HG03159 (cell line): Measurements from ENCODE around the gene NFAT5.
"Not testable (repeated sequence)": the region's sequence is repeated elsewhere in the genome, so short reads cannot be mapped to it uniquely, and the experiment has no call there.

Experiments
- ATAC-seq: cut with Tn5 transposase; IDR thresholded peaks from one replicate; pipeline ENCODE4 v1.9.1; 2021; ENCODE audit warnings: mild to moderate bottlenecking, moderate library complexity; ENCODE audit not compliant: unreplicated experiment

Gene NFAT5, protein sequence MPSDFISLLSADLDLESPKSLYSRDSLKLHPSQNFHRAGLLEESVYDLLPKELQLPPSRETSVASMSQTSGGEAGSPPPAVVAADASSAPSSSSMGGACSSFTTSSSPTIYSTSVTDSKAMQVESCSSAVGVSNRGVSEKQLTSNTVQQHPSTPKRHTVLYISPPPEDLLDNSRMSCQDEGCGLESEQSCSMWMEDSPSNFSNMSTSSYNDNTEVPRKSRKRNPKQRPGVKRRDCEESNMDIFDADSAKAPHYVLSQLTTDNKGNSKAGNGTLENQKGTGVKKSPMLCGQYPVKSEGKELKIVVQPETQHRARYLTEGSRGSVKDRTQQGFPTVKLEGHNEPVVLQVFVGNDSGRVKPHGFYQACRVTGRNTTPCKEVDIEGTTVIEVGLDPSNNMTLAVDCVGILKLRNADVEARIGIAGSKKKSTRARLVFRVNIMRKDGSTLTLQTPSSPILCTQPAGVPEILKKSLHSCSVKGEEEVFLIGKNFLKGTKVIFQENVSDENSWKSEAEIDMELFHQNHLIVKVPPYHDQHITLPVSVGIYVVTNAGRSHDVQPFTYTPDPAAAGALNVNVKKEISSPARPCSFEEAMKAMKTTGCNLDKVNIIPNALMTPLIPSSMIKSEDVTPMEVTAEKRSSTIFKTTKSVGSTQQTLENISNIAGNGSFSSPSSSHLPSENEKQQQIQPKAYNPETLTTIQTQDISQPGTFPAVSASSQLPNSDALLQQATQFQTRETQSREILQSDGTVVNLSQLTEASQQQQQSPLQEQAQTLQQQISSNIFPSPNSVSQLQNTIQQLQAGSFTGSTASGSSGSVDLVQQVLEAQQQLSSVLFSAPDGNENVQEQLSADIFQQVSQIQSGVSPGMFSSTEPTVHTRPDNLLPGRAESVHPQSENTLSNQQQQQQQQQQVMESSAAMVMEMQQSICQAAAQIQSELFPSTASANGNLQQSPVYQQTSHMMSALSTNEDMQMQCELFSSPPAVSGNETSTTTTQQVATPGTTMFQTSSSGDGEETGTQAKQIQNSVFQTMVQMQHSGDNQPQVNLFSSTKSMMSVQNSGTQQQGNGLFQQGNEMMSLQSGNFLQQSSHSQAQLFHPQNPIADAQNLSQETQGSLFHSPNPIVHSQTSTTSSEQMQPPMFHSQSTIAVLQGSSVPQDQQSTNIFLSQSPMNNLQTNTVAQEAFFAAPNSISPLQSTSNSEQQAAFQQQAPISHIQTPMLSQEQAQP (N-terminal part only)

DNA sequence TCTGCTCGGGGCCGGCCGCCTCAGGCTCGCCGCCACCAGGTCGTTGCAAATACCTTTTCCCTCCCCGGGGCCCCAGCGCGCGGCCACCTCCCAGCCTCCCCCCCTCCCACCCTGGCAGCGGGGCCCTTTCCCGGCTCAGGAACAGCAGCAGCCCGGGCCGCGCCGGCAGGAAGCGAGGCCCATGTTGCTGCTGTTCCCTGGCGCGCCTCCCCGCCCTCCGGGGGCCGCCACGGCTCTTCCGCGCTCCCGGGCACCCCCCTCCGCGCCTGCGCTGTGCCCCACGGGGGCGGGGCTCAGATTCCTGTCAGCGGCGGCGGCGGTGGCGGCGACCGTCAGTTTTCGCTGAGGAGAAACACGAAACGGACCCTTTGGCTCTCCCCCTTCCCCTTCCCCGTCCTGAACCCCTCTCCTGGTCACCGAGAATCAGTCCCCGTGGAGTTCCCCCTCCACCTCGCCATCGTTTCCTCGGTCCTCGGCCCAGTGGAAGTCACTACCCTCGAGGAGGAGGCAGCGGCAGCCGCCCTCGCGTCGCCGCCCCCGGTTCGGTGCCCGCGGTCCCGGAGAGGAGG lies at the start of gene NFAT5:
Gene NFAT5 (plus strand): TSS at position 296 of the 569 bp plus-strand sequence. CDS start 336 bp downstream, outside the sequence.
- peak; percentile 52 for ATAC-seq

DNA sequence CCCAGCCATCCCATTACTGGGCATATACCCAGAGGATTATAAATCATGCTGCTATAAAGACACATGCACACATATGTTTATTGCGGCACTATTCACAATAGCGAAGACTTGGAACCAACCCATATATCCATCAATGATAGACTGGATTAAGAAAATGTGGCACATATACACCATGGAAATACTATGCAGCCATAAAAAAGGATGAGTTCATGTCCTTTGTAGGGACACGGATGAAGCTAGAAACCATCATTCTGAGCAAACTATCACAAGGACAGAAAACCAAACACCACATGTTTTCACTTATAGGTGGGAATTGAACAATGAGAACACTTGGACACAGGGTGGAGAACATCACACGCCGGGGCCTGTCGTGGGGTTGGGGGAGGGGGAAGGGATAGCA lies 47.9 kb upstream of the NFAT5 start:
- ATAC-seq: not testable (repeated sequence)

DNA sequence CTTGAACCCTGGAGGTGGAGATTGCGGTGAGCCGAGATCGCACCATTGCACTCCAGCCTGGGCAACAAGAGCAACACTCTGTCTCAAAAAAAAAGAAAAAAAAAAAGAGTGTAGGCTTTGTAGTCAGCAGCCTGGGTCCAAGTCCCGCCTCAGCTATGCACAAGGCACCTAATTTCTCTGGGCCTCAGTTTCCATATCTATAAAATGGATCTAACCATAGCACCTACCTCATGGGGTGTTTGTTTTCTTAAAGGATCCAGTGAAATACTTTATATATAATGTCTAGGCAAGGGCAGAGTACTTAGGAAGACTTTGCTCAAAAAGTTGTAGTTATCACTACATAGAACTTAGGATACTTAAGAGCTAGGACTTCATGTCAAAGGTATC lies 45.4 kb upstream of the NFAT5 start:
- ATAC-seq: no peak

DNA sequence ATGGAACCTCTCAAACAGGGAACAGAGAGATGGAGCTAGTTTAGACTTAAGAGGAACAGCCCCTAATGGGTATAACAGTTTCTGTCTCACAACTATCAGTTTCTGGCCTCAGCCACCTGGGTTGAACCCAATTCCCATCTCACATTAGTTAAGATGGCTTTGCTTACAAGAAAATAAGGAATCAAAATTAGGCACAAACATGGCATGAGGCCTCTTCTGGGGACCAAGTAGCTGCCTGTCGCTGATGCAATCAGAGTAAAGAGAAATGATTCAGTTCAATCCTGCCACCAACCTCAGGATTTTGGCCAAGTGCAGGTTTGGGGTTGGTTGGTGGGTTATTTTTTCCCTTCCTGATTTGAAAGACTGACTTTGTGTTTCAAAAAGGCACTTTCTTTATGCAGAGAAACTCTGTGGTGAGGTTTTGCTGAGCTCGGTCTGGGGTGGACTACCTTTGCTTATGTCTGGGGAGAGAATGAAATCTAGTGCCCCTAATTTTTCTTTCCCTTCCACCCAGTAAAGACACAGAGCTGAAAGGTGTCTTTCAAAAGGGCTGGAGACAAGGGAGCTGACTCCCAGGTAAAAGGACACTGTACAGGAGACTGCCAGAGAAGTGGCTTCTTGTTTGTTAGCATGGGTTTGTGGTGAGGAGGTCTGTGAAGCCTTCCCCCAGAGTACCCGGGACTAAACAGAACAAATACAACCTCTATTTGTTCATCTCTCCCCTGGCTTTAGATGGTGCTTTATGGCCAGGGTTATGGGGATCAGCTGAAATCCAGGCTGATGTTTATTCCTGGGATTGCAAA lies 44.8 kb upstream of the NFAT5 start:
- peak; percentile 62 for ATAC-seq

DNA sequence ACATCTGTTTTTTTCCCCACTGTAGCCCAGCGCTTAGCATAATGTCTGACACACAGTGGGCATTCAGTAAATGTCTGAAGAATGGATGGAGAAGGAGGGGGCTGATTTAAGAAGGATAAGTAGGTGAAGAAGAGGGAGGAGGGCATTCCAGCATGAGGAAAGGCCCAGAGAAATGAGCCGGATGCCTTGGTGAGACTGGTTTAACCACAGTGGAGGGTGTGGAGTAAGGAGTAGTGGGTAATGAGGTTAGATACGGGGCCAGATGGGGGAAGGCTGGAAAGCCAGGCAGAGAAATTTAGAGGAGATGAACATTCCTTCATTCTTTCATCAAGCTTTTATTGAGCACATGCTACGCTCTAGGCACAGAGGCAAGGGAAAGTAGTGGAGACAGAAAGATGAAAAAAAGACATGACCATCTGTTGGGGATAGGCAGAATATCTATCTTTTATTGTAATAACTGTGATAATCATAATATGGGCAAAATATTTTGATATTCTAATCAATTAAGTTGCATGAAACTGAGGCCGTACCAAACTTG lies 43.7 kb upstream of the NFAT5 start:
- no peak for ATAC-seq

DNA sequence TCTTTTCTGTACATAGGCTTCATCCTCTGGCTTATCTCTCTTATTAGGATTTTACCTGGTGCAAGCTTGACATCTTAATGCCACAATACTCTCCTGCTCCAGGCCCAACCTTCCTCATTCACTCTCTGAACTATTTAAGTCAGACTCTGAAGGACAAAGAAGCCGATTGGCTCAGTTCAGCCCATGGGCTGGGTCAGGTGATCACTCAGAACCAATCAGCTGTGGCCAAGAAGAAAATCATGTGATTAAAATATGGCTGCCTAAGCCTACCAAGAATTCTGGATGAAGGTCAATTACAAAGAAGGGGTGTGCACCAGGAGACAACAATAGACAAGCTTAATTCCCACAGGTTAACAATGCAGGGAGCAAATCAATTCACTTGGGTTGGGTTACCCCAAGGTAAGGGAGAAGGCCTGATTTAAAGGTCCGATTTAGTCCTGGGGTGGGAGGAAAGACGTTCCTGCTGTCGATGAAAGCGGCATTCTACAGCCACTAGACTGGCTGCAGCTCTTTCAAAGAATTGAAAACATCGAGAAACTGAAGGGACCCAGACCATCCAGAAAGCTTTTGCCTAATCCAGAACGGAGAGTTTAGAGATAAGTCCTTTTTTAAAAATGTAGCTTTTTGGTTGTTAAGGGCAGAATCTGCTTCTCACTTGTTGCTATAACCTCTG lies 42.9 kb upstream of the NFAT5 start:
- ATAC-seq: no peak

DNA sequence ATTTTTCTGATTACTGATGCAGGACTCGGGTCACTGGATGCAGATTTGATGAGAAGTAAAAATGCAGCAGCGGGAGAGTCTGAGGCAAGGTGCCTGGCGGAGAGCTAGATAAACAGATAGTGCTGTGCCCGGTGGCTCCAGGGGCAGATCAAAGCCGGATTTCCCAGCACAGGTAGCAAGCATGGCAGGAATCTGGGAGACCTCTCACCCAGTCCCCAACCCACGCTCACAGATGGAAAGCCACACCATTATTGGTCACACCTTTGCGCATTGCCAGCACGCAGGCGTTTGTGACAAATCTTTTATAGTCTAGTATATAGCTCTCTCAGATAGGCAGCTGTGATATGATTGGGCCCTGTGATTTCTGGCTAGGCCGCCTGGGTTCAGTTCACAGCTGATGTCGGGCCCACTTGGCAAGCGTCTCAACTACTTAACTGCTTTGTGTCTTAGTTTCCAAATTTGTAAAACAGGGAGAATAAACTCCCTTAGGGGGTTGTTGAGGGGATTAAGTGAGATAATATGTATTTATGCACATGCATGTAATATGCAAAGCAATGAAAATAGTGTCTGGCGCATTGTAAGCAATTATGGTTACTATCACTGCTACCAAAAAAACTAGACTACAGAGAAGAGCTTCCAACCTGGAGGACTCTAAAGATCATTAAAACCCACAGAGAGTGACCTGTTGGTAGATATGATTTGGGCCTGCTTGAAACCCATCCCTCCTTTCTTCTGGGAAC lies 42.0 kb upstream of the NFAT5 start:
- ATAC-seq: no peak

DNA sequence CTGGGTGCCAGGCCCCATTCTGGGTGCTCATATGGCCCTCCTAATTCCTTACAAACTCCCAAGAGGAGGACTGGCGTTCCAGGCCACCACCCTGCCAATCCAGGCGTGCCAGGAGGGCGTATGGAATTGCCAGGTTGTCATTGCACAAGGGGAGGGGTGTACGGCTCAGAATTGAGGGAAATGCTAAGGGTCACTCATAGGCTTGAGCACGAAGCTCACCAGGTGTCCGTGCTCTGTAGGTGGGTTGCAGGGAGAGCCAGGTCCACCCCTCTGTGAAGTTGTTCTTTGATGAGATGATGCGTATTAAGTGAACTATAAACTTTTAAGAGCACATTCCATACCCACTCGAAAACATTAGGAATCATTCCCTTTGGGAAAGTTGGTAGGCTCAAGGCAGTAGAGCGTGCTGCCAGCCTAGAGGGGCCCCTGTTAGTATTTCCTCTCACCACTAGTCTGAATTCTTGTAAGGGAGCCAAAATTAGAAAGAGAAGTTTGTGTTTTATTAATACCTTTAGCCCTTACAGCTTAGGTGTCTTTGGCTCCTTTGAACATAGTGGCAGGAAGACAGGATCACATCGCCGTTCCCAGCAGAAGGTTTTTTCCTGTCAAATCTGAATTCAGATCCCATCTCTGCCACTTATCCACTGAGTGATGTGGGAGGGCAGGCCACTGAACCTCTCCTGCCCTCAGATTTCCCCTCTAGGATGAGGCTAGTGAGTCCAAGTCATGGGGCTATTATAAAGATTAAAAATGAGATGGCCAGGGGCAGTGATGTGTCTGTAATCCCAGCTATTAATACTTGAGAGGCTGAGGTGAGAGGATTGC lies 38.7 kb upstream of the NFAT5 start:
- ATAC-seq: no peak

DNA sequence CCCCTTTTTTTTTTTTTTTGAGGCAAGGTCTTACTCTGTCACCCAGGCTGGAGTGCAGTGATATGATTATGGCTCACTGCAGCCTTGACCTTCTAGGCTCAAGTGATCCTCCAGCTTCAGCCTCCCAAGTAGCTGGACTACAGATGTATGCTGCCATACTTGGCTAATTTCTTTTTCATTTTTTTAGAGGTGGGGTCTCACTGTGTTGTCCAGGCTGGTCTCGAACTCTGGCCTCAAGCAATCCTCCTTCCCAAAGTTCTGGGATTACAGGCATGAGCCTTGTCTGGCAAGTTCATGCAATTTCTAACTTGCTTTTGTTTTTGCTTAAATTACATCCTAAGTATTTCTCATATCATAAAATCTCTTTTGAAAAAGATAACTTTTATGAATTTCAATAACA lies 33.8 kb upstream of the NFAT5 start:
- no peak for ATAC-seq

DNA sequence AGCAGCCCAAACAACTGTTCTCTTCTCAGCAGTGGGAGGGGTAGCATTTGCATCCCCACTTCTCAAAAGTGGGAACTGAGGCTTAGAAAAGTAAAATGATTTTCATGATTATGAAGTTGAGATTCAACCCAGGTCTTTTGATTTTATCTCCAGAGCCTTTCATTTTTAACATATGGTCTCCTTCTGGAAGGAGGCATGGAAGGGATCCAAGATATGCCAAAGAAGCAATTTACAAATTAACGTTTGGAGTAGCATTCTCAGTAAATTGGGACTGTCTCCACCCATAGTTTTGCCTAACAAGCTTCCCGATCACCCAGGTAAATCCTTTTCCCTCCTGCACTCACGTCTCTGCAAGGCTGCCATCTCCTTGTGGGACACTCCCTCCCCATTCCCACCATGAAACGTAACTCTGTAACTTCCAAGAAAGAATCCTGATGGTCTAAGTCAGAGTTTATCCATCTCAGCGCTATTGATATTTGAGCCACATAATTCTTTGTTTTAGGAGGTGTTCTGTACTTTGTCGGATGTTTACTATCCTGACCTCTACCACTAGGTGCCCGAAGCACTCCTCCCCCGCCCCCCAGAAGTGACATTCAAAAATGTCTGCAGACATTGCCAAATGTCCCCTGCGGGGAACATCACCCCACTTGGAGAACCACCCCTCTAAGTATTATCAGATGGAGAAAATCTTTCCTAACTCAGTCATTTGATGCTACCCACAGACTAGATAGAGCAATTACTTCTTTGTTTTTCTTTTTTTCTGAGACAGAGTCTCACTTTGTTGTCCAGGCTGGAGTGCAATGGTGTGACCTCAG lies 32.9 kb upstream of the NFAT5 start:
- no peak for ATAC-seq

DNA sequence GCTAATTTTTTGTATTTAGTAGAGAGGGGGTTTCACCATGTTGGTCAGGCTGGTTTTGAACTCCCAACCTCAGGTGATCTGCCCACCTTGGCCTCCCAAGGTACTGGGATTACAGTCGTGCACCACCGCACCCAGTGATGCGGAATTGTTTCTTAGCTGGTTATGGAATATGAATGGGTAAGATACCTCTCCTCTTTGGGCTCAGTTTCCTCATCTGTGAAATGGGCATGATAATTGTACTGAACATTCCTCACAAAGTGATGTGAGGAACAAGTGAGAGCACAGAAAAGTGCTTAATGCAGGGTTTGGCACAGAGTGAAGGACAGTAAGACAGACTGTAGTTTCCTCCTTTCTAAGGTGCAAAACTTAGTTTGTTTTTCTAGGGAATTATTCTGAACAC lies 31.0 kb upstream of the NFAT5 start:
- no peak for ATAC-seq

DNA sequence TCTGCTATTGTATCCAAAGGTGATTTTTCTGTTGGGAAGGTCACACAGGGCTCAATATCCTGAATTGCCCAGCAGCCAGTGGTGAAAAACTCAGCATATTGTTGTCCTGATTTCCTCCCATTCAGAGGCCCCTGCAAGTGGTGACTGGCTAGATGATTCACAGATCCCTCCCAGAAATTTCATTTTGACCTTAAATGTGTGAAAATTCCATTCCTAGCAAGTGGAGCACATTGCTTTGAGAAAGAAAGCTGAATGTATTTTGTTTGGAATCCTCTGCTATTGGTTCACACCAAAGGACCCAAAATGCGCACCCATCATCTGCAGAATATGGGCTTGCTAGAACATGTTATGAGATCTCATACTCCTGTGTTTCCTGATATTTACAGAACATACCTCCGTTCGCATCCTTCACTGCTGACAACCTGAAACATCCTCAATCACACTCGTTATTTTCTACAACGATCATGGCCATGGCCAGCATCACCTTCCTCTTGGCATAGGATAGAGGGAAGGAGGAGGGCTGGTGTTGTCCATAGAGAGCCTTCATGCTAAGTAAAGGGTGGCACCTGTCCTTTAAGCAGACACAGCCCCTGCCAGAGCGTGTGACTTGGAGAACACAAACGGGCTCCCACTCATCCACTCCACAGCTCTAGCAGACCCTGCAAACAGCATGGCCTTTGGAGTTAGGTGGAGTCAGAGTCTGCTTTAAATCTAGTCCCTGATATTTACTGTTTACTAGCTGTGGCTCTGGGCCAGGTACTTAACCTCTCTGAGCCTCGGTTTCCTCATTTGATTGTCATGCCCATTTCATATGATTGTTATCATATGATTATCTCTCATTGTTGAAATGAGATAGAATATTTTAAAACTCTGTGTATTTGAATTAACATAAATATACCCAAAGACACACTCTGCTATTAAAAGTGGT lies 30.4 kb upstream of the NFAT5 start:
- no peak for ATAC-seq

DNA sequence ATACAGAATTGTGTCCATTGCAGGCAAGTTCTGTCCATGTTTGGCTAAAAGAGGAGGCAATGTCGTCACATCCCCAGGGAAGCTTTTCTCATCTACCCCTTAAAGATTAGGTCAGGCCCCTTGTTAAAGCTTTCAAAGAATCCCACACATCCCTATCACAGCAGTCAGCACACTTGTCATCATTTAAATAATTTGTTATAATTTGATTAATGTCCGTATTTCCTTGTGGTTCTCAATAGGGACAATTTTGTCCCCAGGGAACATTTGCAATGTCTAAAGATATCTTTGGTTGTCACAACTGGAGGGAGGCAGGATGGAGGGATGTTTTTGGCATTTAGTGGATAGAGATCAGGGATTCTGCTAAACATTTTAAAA lies 28.1 kb upstream of the NFAT5 start:
- no peak for ATAC-seq

DNA sequence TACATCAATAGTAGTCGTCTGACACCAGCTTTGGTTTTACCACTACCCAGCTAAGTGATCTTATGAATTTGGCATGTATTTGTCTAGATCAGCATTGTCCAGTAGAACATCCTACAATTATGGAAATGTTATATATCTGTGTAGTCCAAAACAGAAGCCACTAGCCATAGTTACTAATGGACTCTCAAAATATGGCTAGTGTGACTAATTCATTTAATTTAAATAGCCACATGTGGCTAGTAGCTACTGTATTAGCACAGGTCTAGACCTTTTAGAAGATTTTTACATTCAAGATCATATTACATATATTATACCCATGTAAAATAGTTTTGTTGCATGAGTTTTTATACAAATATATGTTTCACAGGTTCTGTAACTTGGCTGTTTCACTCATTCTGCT lies 27.0 kb upstream of the NFAT5 start:
- ATAC-seq: no peak

DNA sequence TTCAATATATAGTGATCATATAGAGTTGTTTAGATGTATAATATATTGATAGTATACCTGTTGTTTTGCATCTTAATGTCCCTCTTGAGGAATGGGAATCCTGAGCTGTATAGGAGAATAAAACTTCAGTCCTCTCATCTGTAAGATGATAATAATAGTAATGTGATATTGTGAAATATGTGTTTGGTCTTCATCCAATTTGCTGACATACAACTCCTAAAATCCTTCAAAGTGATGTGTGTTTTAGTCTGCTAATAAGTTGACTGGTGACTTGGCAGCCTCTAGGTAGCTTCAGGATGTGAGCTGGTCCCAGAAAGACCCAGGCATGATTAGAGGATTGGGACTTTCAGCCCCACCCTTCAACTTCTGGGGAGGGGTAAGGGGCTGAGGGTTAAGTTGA lies 22.8 kb upstream of the NFAT5 start:
- ATAC-seq: no peak

DNA sequence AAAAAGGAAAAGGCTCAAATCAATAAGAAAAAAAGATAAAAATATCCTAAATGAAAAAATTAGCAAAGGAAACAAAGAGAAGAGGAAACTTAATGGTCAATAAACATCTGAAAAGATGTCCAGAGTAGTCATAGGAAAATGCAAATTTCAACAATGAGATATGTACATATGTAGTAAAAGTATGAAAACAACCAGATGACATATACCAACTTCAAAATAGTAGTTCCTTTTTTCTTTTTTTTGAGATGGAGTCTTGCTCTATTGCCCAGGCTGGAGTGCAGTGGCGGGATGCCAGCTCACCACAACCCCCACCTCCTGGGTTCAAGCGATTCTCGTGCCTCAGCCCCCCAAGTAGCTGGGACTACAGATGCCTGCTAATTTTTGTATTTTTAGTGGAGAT lies 21.7 kb upstream of the NFAT5 start:
- no peak for ATAC-seq
